A549 (cell line): ENCODE data around the gene TNS1. TPM values are rescaled to one million over a fixed set of nuclear protein-coding genes. Genes with fewer than 3 reads are reported as not detected.

Experiments used
- ATAC-seq, 2 experiments: fragments of 200-7000 bp in 1 of 2; fragments of >200 bp in 1 of 2; cut with Nextera tagmentation in 1 of 2; cut with Tn5 transposase in 1 of 2; 3 replicates each; pipeline versions ENCODE4 v1.8.0 to v1.9.1; 2018 to 2020; ENCODE audit warnings: mild to moderate bottlenecking in 1 of 2, moderate library complexity in 1 of 2
- CTCF ChIA-PET: fragments of 300-600 bp; sonication (Branson Sonifier 250); formaldehyde crosslinking; extraction: SDS; loops from one replicate; lab custom pipeline; 2021; ENCODE audit warnings: antibody characterized with exemption, inconsistent platforms; lab: Yijun Ruan, JAX
- POLR2A ChIA-PET: fragments of 350-600 bp; formaldehyde crosslinking; extraction: SDS; loops from one replicate; lab custom pipeline; 2021; ENCODE audit warnings: antibody characterized with exemption, inconsistent platforms; lab: Yijun Ruan, JAX
- DNase-seq, 2 experiments: peaks; one replicate each; pipeline versions ENCODE4 v3.0.0 to v3.0.0-alpha.2; 2011 to 2016; ENCODE audit warnings: low read depth in 1 of 2, low spot score in 1 of 2
- FAIRE-seq: peaks from 2 replicates; lab custom pipeline; 2011; peaks lifted over from hg19 to GRCh38; lab: Jason Lieb, UNC
- H3K27ac ChIP-seq, 2 experiments: fragments of >200 bp; sonication (Bioruptor Twin); formaldehyde crosslinking; 3 replicates each; pipeline ENCODE4 v1.5.1; 2016 to 2017
- H3K4me1 ChIP-seq: fragments of >200 bp; sonication (Bioruptor Twin); formaldehyde crosslinking; 3 replicates; pipeline ENCODE4 v1.6.1; 2016
- H3K4me2 ChIP-seq: fragments of >200 bp; sonication (Bioruptor Twin); formaldehyde crosslinking; 3 replicates; pipeline ENCODE4 v1.6.1; 2016
- H3K4me3 ChIP-seq: fragments of >200 bp; sonication (Bioruptor Twin); formaldehyde crosslinking; 3 replicates; pipeline ENCODE4 v1.5.1; 2016
- H3K9me3 ChIP-seq: fragments of >200 bp; sonication (Bioruptor Twin); formaldehyde crosslinking; 3 replicates; pipeline ENCODE4 v1.6.1; 2016
- EHF ChIP-seq: fragments of 250-450 bp; sonication (Bioruptor Pico); IDR thresholded peaks from 2 replicates; pipeline ENCODE4 v1.5.0; 2020; ENCODE audit warnings: mild to moderate bottlenecking
- ESRRA ChIP-seq: fragments of 150-350 bp; IDR thresholded peaks from 2 replicates; pipeline ENCODE4 v1.6.1; 2014; ENCODE audit warnings: mild to moderate bottlenecking, low read length, borderline replicate concordance
- FOSB ChIP-seq: fragments of 250-450 bp; sonication (Bioruptor Pico); IDR thresholded peaks from 2 replicates; pipeline ENCODE4 v1.5.0; 2020; ENCODE audit warnings: mild to moderate bottlenecking, moderate library complexity
- FOXS1 ChIP-seq: fragments of 250-450 bp; sonication (Bioruptor Pico); IDR thresholded peaks from 2 replicates; pipeline ENCODE4 v1.5.0; 2020; ENCODE audit warnings: mild to moderate bottlenecking, moderate library complexity
- GATA3 ChIP-seq: IDR thresholded peaks from 2 replicates; pipeline ENCODE4 v1.6.1; 2012; ENCODE audit warnings: borderline replicate concordance
- HEYL ChIP-seq: fragments of 250-450 bp; sonication (Bioruptor Pico); IDR thresholded peaks from 2 replicates; pipeline ENCODE4 v1.8.0; 2021; ENCODE audit warnings: mild to moderate bottlenecking, moderate library complexity
- HOXB13 ChIP-seq: fragments of 250-450 bp; sonication (Bioruptor Pico); IDR thresholded peaks from 2 replicates; pipeline ENCODE4 v1.5.0; 2020; ENCODE audit warnings: low read depth, mild to moderate bottlenecking, moderate library complexity
- HOXB5 ChIP-seq: fragments of 250-450 bp; sonication (Bioruptor Pico); IDR thresholded peaks from 2 replicates; pipeline ENCODE4 v1.5.0; 2020; ENCODE audit warnings: mild to moderate bottlenecking, moderate library complexity
- PHF8 ChIP-seq: fragments of 200-600 bp; sonication (generic); IDR thresholded peaks from 2 replicates; pipeline ENCODE4 v1.6.1; 2016; ENCODE audit warnings: low read depth, mild to moderate bottlenecking, antibody characterized with exemption, moderate library complexity, borderline replicate concordance
- POLR2AphosphoS2 ChIP-seq: conservative IDR thresholded peaks from 2 replicates; pipeline ENCODE4 v1.6.1; 2012; ENCODE audit warnings: low read length, improper control_type of control experiment, inconsistent platforms
- RCOR1 ChIP-seq: fragments of 150-350 bp; IDR thresholded peaks from 2 replicates; pipeline ENCODE4 v1.6.1; 2014; ENCODE audit warnings: antibody characterized with exemption, low read length, low read depth
- REST ChIP-seq: fragments of 200-600 bp; sonication (generic); IDR thresholded peaks from 2 replicates; pipeline ENCODE4 v1.6.1; 2016; ENCODE audit warnings: antibody characterized with exemption, mild to moderate bottlenecking, moderate library complexity
- RNF2 ChIP-seq: fragments of 200-600 bp; sonication (generic); IDR thresholded peaks from 2 replicates; pipeline ENCODE4 v1.6.1; 2016; ENCODE audit warnings: low read depth, mild to moderate bottlenecking, antibody characterized with exemption, moderate library complexity, borderline replicate concordance
- SMC3 ChIP-seq: fragments of >200 bp; sonication (Bioruptor Twin); formaldehyde crosslinking; IDR thresholded peaks from 3 replicates; pipeline ENCODE4 v1.6.1; 2018; ENCODE audit warnings: inconsistent platforms
- USF2 ChIP-seq: fragments of 450-650 bp; IDR thresholded peaks from 2 replicates; pipeline ENCODE4 v1.6.1; 2014; ENCODE audit warnings: antibody characterized with exemption
- ZFP36 ChIP-seq: fragments of 450-650 bp; IDR thresholded peaks from 2 replicates; pipeline ENCODE4 v1.6.1; 2014; ENCODE audit warnings: borderline replicate concordance; ENCODE audit not compliant: partially characterized antibody
- ZSCAN20 ChIP-seq: fragments of 250-450 bp; sonication (Bioruptor Pico); IDR thresholded peaks from 2 replicates; pipeline ENCODE4 v1.8.0; 2022; ENCODE audit warnings: mild to moderate bottlenecking, moderate library complexity
- polyA plus RNA-seq, 4 experiments: library from polyadenylated mRNA; depleted of rRNA in 3 of 4; stranded (reverse); fragments of >200 nt; fragmentation: RNase III in 1 of 4; extraction: RNeasy Plus Mini Kit Qiagen cat#74134 plus additional on column Dnase treatment in 1 of 4; gene quantifications; 2 replicates in 3 of 4; 3 replicates in 1 of 4; pipeline ENCODE4 v1.2.3, GENCODE V29; 2011 to 2017
- TF ChIP-seq, protein P1 (sequence below): fragments of 250-450 bp; sonication (Bioruptor Pico); IDR thresholded peaks from 2 replicates; pipeline ENCODE4 v1.5.0; 2020; ENCODE audit warnings: low read depth, mild to moderate bottlenecking, moderate library complexity
- TF ChIP-seq, protein P2 (sequence below): fragments of >200 bp; sonication (Bioruptor Twin); formaldehyde crosslinking; IDR thresholded peaks from 3 replicates; pipeline ENCODE4 v1.6.1; 2016
- TF ChIP-seq, protein P3 (sequence below): fragments of 150-350 bp; IDR thresholded peaks from 2 replicates; pipeline ENCODE4 v1.6.1; 2014; ENCODE audit warnings: low read depth, mild to moderate bottlenecking, low read length

Gene TNS1
- polyA plus RNA-seq, 2 of the 4 experiments (the other 2 are of a cell fraction), result 4.9 to 10.6 TPM

DNA sequence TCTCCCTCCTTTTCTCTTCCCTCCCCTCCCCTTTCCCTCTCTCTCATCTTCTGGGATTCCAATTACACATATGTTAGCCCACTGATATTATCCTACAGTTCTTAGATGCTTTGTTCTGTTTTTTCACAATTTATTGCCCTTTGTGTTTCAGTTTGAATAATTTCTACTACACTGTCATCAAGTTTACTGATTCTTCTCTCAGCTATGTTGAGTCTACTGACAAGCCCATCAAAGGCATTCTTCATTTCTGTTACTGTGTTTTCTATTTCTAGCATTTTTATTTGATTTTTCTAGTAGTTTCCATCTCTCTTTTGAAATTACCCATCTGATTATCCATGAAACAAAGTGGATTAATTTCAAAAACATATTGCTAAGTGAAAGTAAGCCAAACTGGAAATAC is 219.6 kb downstream of the TNS1 start (continued):
- TF ChIP-seq HOXB13, result no peak
- TF ChIP-seq, all 56 proteins: peak for 0

GRCh38 chr2:217777906-217778305 is 224.9 kb downstream of the TNS1 start:
- Histone ChIP-seq H3K27ac (no peak overlapping the region), H3K4me3 (no peak overlapping the region), H3K9me3 (peaks cover 3% of the 10 kb centered on the region; the same call in 2 of the 3 replicates), H3K4me1 (no peaks in the 10 kb centered on the region), H3K4me2 (no peak overlapping the region)
- TF ChIP-seq HOXB13 (no peak), REST (no peak), FOXS1 (CRISPR knock-in tag) (no peak), USF2 (no peak), SMC3 (no peak), RCOR1 (no peak), ZSCAN20 (CRISPR knock-in tag) (no peak), HEYL (CRISPR knock-in tag) (no peak), FOSB (CRISPR knock-in tag) (no peak), PHF8 (no peak), POLR2AphosphoS2 (no peak)
- TF ChIP-seq, protein P1, sequence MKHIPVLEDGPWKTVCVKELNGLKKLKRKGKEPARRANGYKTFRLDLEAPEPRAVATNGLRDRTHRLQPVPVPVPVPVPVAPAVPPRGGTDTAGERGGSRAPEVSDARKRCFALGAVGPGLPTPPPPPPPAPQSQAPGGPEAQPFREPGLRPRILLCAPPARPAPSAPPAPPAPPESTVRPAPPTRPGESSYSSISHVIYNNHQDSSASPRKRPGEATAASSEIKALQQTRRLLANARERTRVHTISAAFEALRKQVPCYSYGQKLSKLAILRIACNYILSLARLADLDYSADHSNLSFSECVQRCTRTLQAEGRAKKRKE (CRISPR knock-in tag), result no peak
- TF ChIP-seq, protein P2, sequence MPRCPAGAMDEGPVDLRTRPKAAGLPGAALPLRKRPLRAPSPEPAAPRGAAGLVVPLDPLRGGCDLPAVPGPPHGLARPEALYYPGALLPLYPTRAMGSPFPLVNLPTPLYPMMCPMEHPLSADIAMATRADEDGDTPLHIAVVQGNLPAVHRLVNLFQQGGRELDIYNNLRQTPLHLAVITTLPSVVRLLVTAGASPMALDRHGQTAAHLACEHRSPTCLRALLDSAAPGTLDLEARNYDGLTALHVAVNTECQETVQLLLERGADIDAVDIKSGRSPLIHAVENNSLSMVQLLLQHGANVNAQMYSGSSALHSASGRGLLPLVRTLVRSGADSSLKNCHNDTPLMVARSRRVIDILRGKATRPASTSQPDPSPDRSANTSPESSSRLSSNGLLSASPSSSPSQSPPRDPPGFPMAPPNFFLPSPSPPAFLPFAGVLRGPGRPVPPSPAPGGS, result no peak
- ChIA-PET POLR2A (no interaction called here), CTCF (interaction anchor here (0.9 to 5.6 kb wide), 5 partner anchors 8 to 291 kb away, joined by 3 to 41 read pairs (median 9); partner anchors contain the start of gene RUFY4)
- DNase-seq, result no peak
- FAIRE-seq, result no peak
- ATAC-seq, result no peak

DNA sequence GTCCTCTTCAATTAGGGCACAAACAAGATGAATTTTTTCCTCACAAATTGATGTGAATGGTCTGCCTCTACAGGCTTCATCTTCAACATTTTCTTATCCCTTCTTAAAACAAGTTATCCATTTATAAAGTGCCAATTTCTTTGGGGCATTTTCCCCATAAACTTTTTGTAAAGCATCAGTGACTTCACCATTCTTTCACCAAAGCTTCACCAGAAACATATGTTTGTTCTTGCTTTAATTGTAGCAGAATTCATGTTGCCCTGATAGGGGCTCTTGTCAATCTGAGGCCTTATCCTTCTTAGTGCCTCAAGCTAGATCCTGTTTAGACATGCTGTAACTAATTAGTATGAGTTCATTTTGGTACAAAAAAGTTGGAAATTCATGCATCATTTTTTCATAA is 226.2 kb downstream of the TNS1 start:
- TF ChIP-seq ESRRA, result no peak
- no peak for TF ChIP-seq FOSB (CRISPR knock-in tag)
- TF ChIP-seq POLR2AphosphoS2, result no peak
- TF ChIP-seq, protein P3, sequence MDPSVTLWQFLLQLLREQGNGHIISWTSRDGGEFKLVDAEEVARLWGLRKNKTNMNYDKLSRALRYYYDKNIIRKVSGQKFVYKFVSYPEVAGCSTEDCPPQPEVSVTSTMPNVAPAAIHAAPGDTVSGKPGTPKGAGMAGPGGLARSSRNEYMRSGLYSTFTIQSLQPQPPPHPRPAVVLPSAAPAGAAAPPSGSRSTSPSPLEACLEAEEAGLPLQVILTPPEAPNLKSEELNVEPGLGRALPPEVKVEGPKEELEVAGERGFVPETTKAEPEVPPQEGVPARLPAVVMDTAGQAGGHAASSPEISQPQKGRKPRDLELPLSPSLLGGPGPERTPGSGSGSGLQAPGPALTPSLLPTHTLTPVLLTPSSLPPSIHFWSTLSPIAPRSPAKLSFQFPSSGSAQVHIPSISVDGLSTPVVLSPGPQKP, result no peak
- no peak for TF ChIP-seq ZFP36
- no peak for TF ChIP-seq HOXB13
- no peak for TF ChIP-seq GATA3
- no peak for TF ChIP-seq RNF2
- TF ChIP-seq HOXB5 (CRISPR knock-in tag), result no peak
- TF ChIP-seq EHF (CRISPR knock-in tag), result no peak
- no peak for TF ChIP-seq HEYL (CRISPR knock-in tag)
- H3K27ac ChIP-seq, result no peak overlapping the region
- DNase-seq, result no peak
- no peaks in the 10 kb centered on the region for H3K4me1 ChIP-seq
- H3K4me3 ChIP-seq, result no peak overlapping the region
- no peaks in the 10 kb centered on the region for H3K9me3 ChIP-seq
- no peak overlapping the region for H3K4me2 ChIP-seq
- CTCF ChIA-PET, result interaction anchor here (1.9 to 5.6 kb wide), 3 partner anchors 9 to 292 kb away, joined by 9 to 41 read pairs (median 15); partner anchors contain the start of gene RUFY4
- FAIRE-seq, result no peak
- no peak for ATAC-seq
- POLR2A ChIA-PET, result no interaction called here
